Measurements from ENCODE around the gene LRRC4B.

GRCh38 chr19:50567882-50568727 lies at the start of gene LRRC4B:
- no peak for TF ChIP-seq CTCF (IDR thresholded peaks at IDR 0.05)
- no peak for TF ChIP-seq POLR2A (IDR thresholded peaks at IDR 0.05)
